Islet of Langerhans (tissue), 1 donor: ENCODE data around the gene GET3.
"Not testable (repeated sequence)": the region's sequence is repeated elsewhere in the genome, so short reads cannot be mapped to it uniquely, and the experiment has no call there.

Experiments
- FAIRE-seq: peaks from one replicate; lab custom pipeline; 2011; peaks lifted over from hg19 to GRCh38; lab: Jason Lieb, UNC

The GET3 gene

GRCh38 chr19:12793290-12794195 is 56.2 kb downstream of the GET3 start:
- FAIRE-seq = no peak

- no peak for FAIRE-seq
Observed at GRCh38 chr19:12794196-12794941, 57.1 kb downstream of the GET3 start.

- FAIRE-seq = no peak
Observed at GRCh38 chr19:12794971-12795381, 57.7 kb downstream of the GET3 start.

GRCh38 chr19:12796146-12797071 is 59.1 kb downstream of the GET3 start:
- no peak for FAIRE-seq

GRCh38 chr19:12797141-12797587 is 59.9 kb downstream of the GET3 start:
- no peak for FAIRE-seq

GRCh38 chr19:12797607-12798006 is 60.3 kb downstream of the GET3 start:
- not testable (repeated sequence) for FAIRE-seq
